ENCODE data around the gene CMC2. TPM values are rescaled to one million over a fixed set of nuclear protein-coding genes. Genes with fewer than 3 reads are reported as not detected.

Gene CMC2
- total and polyA plus RNA-seq, 2 donors from 2014 or later = 33.4 to 146 TPM

DNA sequence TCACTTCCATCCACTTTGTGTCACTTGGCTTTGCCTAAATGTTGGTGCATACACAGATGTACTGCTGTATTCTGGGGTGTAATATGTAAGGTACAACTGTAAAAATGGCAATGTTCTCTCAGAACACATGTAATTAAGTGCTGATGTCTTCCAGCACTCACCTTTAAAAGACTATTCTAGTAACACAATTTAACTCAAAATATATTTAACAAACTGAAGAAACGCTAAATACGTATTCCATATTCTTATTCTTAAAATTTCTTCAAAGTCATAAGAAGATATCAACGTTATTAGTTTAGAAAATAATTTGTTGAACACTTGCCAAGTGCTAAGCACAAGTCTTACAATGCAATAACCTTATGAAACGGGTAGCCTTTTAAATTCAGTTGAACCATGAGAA, 3.6 kb downstream of the CMC2 start:
- Histone ChIP-seq H3K9me3 (ENCODE audit: control insufficient read depth in 2 of 3, insufficient read depth in 1 of 3, low read length in 3 of 3) (no peaks in the 10 kb centered on the region), H3K4me3 (ENCODE audit: low read length in 3 of 3) (no peak overlapping the region), H3K36me3 (ENCODE audit: control insufficient read depth in 2 of 3, insufficient read depth in 3 of 3, low read length in 3 of 3) (no peaks in the 10 kb centered on the region), H3K27me3 (ENCODE audit: control insufficient read depth, insufficient read depth, low read length) (no peaks in the 10 kb centered on the region), H3K4me1 (ENCODE audit: control insufficient read depth in 2 of 3, insufficient read depth in 2 of 3, low read depth in 1 of 3, low read length in 3 of 3) (peaks cover 0 to 12% (median 2%) of the 10 kb centered on the region in 3 donors), H3K27ac (ENCODE audit: low read depth in 2 of 2, low read length in 2 of 2) (no peak overlapping the region), H3K9ac (ENCODE audit: low read length in 3 of 3) (no peak overlapping the region)
- DNase-seq = no peak
- intact Hi-C loops (cut with DNase I) = no loop called here
- TF ChIP-seq, protein P1, sequence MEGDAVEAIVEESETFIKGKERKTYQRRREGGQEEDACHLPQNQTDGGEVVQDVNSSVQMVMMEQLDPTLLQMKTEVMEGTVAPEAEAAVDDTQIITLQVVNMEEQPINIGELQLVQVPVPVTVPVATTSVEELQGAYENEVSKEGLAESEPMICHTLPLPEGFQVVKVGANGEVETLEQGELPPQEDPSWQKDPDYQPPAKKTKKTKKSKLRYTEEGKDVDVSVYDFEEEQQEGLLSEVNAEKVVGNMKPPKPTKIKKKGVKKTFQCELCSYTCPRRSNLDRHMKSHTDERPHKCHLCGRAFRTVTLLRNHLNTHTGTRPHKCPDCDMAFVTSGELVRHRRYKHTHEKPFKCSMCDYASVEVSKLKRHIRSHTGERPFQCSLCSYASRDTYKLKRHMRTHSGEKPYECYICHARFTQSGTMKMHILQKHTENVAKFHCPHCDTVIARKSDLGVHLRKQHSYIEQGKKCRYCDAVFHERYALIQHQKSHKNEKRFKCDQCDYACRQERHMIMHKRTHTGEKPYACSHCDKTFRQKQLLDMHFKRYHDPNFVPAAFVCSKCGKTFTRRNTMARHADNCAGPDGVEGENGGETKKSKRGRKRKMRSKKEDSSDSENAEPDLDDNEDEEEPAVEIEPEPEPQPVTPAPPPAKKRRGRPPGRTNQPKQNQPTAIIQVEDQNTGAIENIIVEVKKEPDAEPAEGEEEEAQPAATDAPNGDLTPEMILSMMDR (IDR thresholded peaks at IDR 0.05; ENCODE audit: borderline replicate concordance, extremely low read depth, insufficient read depth) = no peak
- FAIRE-seq = no peak

DNA sequence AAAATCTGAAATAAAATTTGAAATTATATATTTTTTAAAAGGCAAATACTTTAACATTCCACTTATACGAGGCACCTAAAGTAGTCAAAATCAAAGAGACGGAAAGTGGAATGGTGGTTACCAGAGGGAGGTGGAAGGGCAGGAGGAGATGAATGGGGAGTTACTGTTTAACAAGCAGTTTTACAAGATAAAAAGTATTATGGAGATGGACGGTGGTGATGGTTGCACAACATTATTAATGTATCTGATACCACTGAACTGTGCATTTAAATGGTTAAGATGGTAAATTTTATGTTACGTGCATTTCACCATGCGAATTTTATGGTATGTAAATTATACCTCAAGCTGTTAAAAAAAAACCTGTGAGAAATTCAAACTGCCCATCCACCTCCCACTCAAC, 5.4 kb downstream of the CMC2 start:
- peak in 1 of 5 donors; percentile 17 for DNase-seq
- Histone ChIP-seq H3K27me3 (ENCODE audit: control insufficient read depth, insufficient read depth, low read length) (no peaks in the 10 kb centered on the region), H3K27ac (ENCODE audit: low read depth in 2 of 2, low read length in 2 of 2) (no peak overlapping the region), H3K9ac (ENCODE audit: low read length in 3 of 3) (no peak overlapping the region), H3K36me3 (ENCODE audit: control insufficient read depth in 2 of 3, insufficient read depth in 3 of 3, low read length in 3 of 3) (no peaks in the 10 kb centered on the region), H3K4me1 (ENCODE audit: control insufficient read depth in 2 of 3, insufficient read depth in 2 of 3, low read depth in 1 of 3, low read length in 3 of 3) (peaks cover 0 to 11% (median 2%) of the 10 kb centered on the region in 3 donors), H3K4me3 (ENCODE audit: low read length in 3 of 3) (peak overlapping the region in 1 of 3 donors; percentile 24), H3K9me3 (ENCODE audit: control insufficient read depth in 2 of 3, insufficient read depth in 1 of 3, low read length in 3 of 3) (no peaks in the 10 kb centered on the region)
- TF ChIP-seq, protein P1 (IDR thresholded peaks at IDR 0.05; ENCODE audit: borderline replicate concordance, extremely low read depth, insufficient read depth) = no peak
- intact Hi-C loops (cut with DNase I) = no loop called here
- FAIRE-seq = no peak

DNA sequence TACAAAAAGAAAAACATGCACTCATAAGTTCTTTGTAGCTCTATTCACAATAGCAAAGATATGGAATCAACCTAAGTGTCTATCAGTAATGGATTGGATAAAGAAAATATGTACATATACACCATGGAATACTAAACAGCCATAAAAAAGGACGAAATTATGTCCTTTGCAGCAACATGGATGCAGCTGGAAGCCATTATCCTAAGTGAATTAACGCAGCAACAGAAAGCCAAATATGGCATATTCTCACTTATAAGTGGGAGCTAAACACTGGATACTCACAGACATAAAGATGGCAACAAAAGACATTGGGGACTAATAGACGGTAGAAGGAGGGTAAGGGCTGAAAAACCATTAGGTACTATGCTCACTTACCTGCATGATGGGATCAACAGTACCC, 5.8 kb downstream of the CMC2 start:
- FAIRE-seq = no peak
- no peak overlapping the region for H3K4me3 ChIP-seq (ENCODE audit: low read length in 3 of 3)

More for the DNA sequence above, 5.8 kb downstream of the CMC2 start:
- no peak overlapping the region for H3K9ac ChIP-seq (ENCODE audit: low read length in 3 of 3)
- intact Hi-C loops (cut with DNase I) = no loop called here
- H3K27me3 ChIP-seq (ENCODE audit: control insufficient read depth, insufficient read depth, low read length) = no peaks in the 10 kb centered on the region
- DNase-seq = no peak
- no peaks in the 10 kb centered on the region for H3K9me3 ChIP-seq (ENCODE audit: control insufficient read depth in 2 of 3, insufficient read depth in 1 of 3, low read length in 3 of 3)
- H3K27ac ChIP-seq (ENCODE audit: low read depth in 2 of 2, low read length in 2 of 2) = no peak overlapping the region
- H3K4me1 ChIP-seq (ENCODE audit: control insufficient read depth in 2 of 3, insufficient read depth in 2 of 3, low read depth in 1 of 3, low read length in 3 of 3) = peaks cover 0 to 11% (median 2%) of the 10 kb centered on the region in 3 donors
- TF ChIP-seq, protein P1 (IDR thresholded peaks at IDR 0.05; ENCODE audit: borderline replicate concordance, extremely low read depth, insufficient read depth) = no peak
- no peaks in the 10 kb centered on the region for H3K36me3 ChIP-seq (ENCODE audit: control insufficient read depth in 2 of 3, insufficient read depth in 3 of 3, low read length in 3 of 3)

All from kidney (tissue), 14 donors.